Measurements from ENCODE around the gene AAGAB.

- peak; percentile 91 for TF ChIP-seq POLR2A (IDR thresholded peaks at IDR 0.05; ENCODE audit: low read depth, low read length)
- TF ChIP-seq TAF1 (IDR thresholded peaks at IDR 0.05; ENCODE audit: low read depth, low read length): peak; percentile 95
Measured at GRCh38 chr15:67254238-67255175, at the start of gene AAGAB, which contains the start of gene IQCH.

Data from GM12891 (cell line).